ENCODE data around the gene CRHR1. TPM values are rescaled to one million over a fixed set of nuclear protein-coding genes. Genes with fewer than 3 reads are reported as not detected.

CRHR1 gene
- total RNA-seq, 4 donors from 2014 or later, result not detected

DNA sequence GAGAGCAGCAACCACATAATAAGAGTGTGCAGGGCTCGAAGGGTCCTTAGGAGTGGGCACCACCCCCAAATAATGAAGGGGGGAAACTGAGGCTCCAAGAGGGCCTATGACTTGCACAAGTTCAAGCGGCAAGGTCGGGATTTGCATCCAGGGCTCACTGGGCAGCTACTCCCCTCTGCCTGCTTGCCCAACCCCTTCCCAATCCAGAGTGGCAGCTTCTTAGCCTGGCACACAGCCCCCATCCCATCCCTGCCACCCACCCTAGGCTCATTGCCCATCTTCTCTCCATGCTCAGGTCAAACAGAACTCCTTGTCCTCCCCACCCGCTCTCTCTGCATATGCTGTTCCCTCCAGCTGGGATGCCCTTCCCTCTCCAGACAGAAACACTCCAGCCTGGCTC, 63.0 kb downstream of the CRHR1 start:
- H3K36me3 ChIP-seq, result no peaks in the 10 kb centered on the region
- WGBS, 2 donors (ENCODE audit: low coverage in 1 of 2), result 86% methylated on average over 4 of the region's 4 CpGs; no CpG with 5 or more reads in 1 of the 2 donors
- peaks cover 10% of the 10 kb centered on the region for H3K27me3 ChIP-seq
- H3K27ac ChIP-seq, result no peak overlapping the region
- intact Hi-C loops (cut with DNase I; ENCODE audit: low total_unique reads), result loop anchor here (5.0 kb wide), 1 partner anchor 215 kb away; no protein-coding TSS in a partner anchor
- in situ Hi-C loops (cut with MboI; ENCODE audit: low pct_ligation_motif_present in 1 of 4, low pct_unique_long_range_greater_than_20kb in 1 of 4, low sequenced_read_pairs in 3 of 4), result no loop called here
- no peak for DNase-seq
- H3K4me1 ChIP-seq, result no peaks in the 10 kb centered on the region
- no peaks in the 10 kb centered on the region for H3K9me3 ChIP-seq
- TF ChIP-seq POLR2AphosphoS5 (IDR thresholded peaks at IDR 0.05) (no peak), POLR2A (IDR thresholded peaks at IDR 0.05) (no peak), EP300 (IDR thresholded peaks at IDR 0.05; ENCODE audit: low read depth) (no peak)
- TF ChIP-seq, protein P1, sequence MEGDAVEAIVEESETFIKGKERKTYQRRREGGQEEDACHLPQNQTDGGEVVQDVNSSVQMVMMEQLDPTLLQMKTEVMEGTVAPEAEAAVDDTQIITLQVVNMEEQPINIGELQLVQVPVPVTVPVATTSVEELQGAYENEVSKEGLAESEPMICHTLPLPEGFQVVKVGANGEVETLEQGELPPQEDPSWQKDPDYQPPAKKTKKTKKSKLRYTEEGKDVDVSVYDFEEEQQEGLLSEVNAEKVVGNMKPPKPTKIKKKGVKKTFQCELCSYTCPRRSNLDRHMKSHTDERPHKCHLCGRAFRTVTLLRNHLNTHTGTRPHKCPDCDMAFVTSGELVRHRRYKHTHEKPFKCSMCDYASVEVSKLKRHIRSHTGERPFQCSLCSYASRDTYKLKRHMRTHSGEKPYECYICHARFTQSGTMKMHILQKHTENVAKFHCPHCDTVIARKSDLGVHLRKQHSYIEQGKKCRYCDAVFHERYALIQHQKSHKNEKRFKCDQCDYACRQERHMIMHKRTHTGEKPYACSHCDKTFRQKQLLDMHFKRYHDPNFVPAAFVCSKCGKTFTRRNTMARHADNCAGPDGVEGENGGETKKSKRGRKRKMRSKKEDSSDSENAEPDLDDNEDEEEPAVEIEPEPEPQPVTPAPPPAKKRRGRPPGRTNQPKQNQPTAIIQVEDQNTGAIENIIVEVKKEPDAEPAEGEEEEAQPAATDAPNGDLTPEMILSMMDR (IDR thresholded peaks at IDR 0.05), result no peak
- no peak overlapping the region for H3K4me3 ChIP-seq

DNA sequence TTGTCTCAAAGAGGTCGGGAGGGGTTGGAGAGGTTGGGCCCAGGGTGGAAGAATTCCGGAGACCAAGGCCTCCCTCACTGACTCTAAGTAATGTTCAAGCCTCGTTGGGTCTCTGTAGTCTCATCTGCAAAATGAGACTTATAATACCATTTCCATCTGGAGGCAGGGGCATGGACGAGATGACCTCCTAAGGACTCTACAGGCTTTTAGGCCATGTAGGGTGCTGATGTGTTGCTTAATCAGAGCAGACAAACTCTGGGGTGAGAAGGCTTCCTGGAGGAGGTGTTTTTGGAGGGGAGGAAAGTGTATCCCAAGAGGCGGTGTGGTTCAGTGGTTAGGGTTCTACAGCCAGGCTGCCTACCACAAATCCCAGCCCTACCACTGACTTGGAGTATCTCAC, 63.6 kb downstream of the CRHR1 start:
- no peak for DNase-seq
- H3K4me3 ChIP-seq, result no peak overlapping the region
- peaks cover 13% of the 10 kb centered on the region for H3K27me3 ChIP-seq
- H3K4me1 ChIP-seq, result no peaks in the 10 kb centered on the region
- no peak overlapping the region for H3K27ac ChIP-seq
- H3K36me3 ChIP-seq, result no peaks in the 10 kb centered on the region
- in situ Hi-C loops (cut with MboI; ENCODE audit: low pct_ligation_motif_present in 1 of 4, low pct_unique_long_range_greater_than_20kb in 1 of 4, low sequenced_read_pairs in 3 of 4), result no loop called here
- intact Hi-C loops (cut with DNase I; ENCODE audit: low total_unique reads), result loop anchor here (5.0 kb wide), 1 partner anchor 215 kb away; no protein-coding TSS in a partner anchor
- no peaks in the 10 kb centered on the region for H3K9me3 ChIP-seq
- no peak for TF ChIP-seq POLR2A (IDR thresholded peaks at IDR 0.05)
- no peak for TF ChIP-seq POLR2AphosphoS5 (IDR thresholded peaks at IDR 0.05)
- no peak for TF ChIP-seq EP300 (IDR thresholded peaks at IDR 0.05; ENCODE audit: low read depth)
- TF ChIP-seq, protein P1 (IDR thresholded peaks at IDR 0.05), result no peak
- WGBS, 2 donors (ENCODE audit: low coverage in 1 of 2), result 75 to 89% methylated on average over 2 to 5 of the region's 5 CpGs

DNA sequence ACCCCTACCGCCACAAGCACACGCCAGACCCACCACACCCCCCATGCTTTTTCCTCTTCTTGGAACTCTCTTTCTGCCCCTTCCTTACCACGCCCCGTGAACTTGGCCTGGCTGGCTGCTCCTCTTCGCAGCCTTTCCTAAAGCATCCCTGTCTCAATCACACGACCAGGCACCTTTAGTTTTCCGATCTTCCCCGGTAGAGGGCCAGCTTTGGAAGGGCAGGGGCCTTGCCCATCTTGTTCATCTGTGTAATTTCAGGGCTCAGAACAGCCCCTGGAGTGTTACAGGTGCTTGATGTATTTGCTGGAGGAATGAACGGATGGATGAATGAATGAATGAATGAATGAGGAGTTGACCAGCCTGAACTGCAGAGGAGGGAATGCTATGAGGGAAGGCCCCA, 64.3 kb downstream of the CRHR1 start:
- H3K27me3 ChIP-seq, result peaks cover 13% of the 10 kb centered on the region
- TF ChIP-seq EP300 (IDR thresholded peaks at IDR 0.05; ENCODE audit: low read depth), result no peak
- no peak for DNase-seq
- no peak overlapping the region for H3K27ac ChIP-seq
- no peaks in the 10 kb centered on the region for H3K4me1 ChIP-seq
- H3K9me3 ChIP-seq, result no peaks in the 10 kb centered on the region
- no peaks in the 10 kb centered on the region for H3K36me3 ChIP-seq
- intact Hi-C loops (cut with DNase I; ENCODE audit: low total_unique reads), result loop anchor here (5.0 kb wide), 1 partner anchor 216 kb away; no protein-coding TSS in a partner anchor
- H3K4me3 ChIP-seq, result no peak overlapping the region
- in situ Hi-C loops (cut with MboI; ENCODE audit: low pct_ligation_motif_present in 1 of 4, low pct_unique_long_range_greater_than_20kb in 1 of 4, low sequenced_read_pairs in 3 of 4), result no loop called here
- WGBS, 2 donors (ENCODE audit: low coverage in 1 of 2), result 88 to 90% methylated on average over 8 to 9 of the region's 9 CpGs

DNA sequence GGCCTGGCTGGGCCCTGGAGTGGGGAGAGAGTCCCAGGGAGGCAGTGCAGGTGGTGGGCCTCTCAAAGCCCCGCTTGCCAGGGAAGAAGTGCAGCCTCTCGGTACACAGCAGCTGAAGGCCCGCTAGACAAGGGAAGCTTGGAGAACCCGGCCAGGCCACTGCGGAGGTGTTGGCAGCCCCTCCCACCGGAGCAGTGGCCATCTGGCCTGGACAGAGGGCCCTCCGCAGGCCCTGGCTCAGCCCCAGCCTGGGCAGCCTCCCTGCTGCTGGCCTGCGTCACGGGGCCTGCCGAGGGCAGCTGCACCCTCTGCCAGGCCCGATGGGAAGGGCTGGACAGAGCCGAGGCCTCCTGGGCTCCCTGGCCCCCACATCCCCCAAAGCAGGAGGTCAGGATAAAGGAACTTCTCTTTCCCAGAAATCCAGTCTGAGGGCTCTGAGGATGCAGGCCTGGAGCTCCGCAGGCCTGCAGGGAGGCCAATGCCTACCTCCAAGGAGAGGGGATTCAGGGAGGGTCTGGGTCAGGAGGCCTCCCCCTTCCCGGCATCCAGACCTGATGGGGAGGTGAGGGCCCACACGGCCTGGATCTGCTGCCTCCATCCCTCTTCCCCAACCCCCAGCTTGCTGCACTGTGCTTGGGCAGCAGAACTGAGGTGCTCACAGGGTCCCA, 64.9 kb downstream of the CRHR1 start:
- DNase-seq, result no peak
- H3K27me3 ChIP-seq, result peaks cover 17% of the 10 kb centered on the region
- 72% methylated on average over 12 of the region's 15 CpGs; no CpG with 5 or more reads in 1 of the 2 donors for WGBS, 2 donors (ENCODE audit: low coverage in 1 of 2)

More for the DNA sequence above, 64.9 kb downstream of the CRHR1 start:
- no peaks in the 10 kb centered on the region for H3K36me3 ChIP-seq
- intact Hi-C loops (cut with DNase I; ENCODE audit: low total_unique reads), result loop anchor here (5.0 kb wide), 1 partner anchor 217 kb away; no protein-coding TSS in a partner anchor
- in situ Hi-C loops (cut with MboI; ENCODE audit: low pct_ligation_motif_present in 1 of 4, low pct_unique_long_range_greater_than_20kb in 1 of 4, low sequenced_read_pairs in 3 of 4), result no loop called here
- H3K27ac ChIP-seq, result no peak overlapping the region
- H3K4me1 ChIP-seq, result no peaks in the 10 kb centered on the region
- no peaks in the 10 kb centered on the region for H3K9me3 ChIP-seq
- H3K4me3 ChIP-seq, result no peak overlapping the region
- TF ChIP-seq, protein P1 (IDR thresholded peaks at IDR 0.05), result no peak
- TF ChIP-seq POLR2AphosphoS5 (IDR thresholded peaks at IDR 0.05), result no peak
- no peak for TF ChIP-seq POLR2A (IDR thresholded peaks at IDR 0.05)
- TF ChIP-seq EP300 (IDR thresholded peaks at IDR 0.05; ENCODE audit: low read depth), result no peak
